Activated CD8-positive, alpha-beta memory T cell treated with anti-CD3 and anti-CD28 coated beads, Interleukin-2, amount 10 ng/mL, durations not matched to agents 7 days and 5 days (primary cell): ENCODE data around the gene RNPEPL1. TPM values are rescaled to one million over a fixed set of nuclear protein-coding genes. Genes with fewer than 3 reads are reported as not detected.

Source experiments
- ATAC-seq: fragments of 150-1000 bp; cut with Tn5 transposase; one replicate; pipeline ENCODE4 v1.10.0; 2021; ENCODE audit warnings: moderate library complexity
- CTCF ChIA-PET: fragments of 350-600 bp; sonication (Branson Sonifier 250); formaldehyde crosslinking; loops from one replicate; lab custom pipeline; 2021; ENCODE audit warnings: antibody characterized with exemption; lab: Charles Lee
- DNase-seq: peaks from one replicate; pipeline ENCODE4 v3.0.0-alpha.2; 2020
- H3K27ac Mint-ChIP-seq: one replicate; pipeline ENCODE4 v1.8.0; 2021; ENCODE audit warnings: mild to moderate bottlenecking, mixed read lengths
- H3K27me3 Mint-ChIP-seq: one replicate; pipeline ENCODE4 v1.8.0; 2021; ENCODE audit warnings: mixed read lengths
- H3K36me3 Mint-ChIP-seq: one replicate; pipeline ENCODE4 v1.8.0; 2021; ENCODE audit warnings: mild to moderate bottlenecking, mixed read lengths
- H3K4me1 Mint-ChIP-seq: one replicate; pipeline ENCODE4 v1.8.0; 2021; ENCODE audit warnings: mixed read lengths
- H3K4me3 Mint-ChIP-seq: one replicate; pipeline ENCODE4 v1.8.0; 2021; ENCODE audit warnings: mild to moderate bottlenecking, moderate library complexity, mixed read lengths
- H3K9me3 Mint-ChIP-seq: one replicate; pipeline ENCODE4 v1.8.0; 2022; ENCODE audit warnings: low read depth, mixed read lengths
- total RNA-seq, 2 experiments: library from RNA; stranded (reverse); gene quantifications; one replicate each; pipeline ENCODE4 v1.2.3, GENCODE V29; 2021

The RNPEPL1 gene
- total RNA-seq, 2 experiments from 2014 or later = 101 to 152 TPM

- H3K4me3 Mint-ChIP-seq = peak overlapping the region; percentile 91
- peaks cover 4% of the 10 kb centered on the region for H3K36me3 Mint-ChIP-seq
- H3K9me3 Mint-ChIP-seq = no peaks in the 10 kb centered on the region
- CTCF ChIA-PET = interaction anchor here (1.3 to 7.0 kb wide), 12 partner anchors 8 to 74 kb away, joined by 3 to 82 read pairs (median 8); partner anchors contain the start of genes ANKMY1, GPR35 and RNPEPL1
- DNase-seq (no peak), ATAC-seq (no peak)
- peaks cover 41% of the 10 kb centered on the region for H3K4me1 Mint-ChIP-seq
- H3K27ac Mint-ChIP-seq = peak overlapping the region; percentile 81
- no peaks in the 10 kb centered on the region for H3K27me3 Mint-ChIP-seq
Measured at GRCh38 chr2:240588006-240588655, 19.8 kb downstream of the RNPEPL1 start.

GRCh38 chr2:240588669-240589068, 20.4 kb downstream of the RNPEPL1 start:
- CTCF ChIA-PET = interaction anchor here (1.4 to 7.0 kb wide), 5 partner anchors 9 to 75 kb away, joined by 4 to 82 read pairs (median 40); partner anchors contain the start of gene GPR35

GRCh38 chr2:240589375-240589774, 21.1 kb downstream of the RNPEPL1 start:
- Mint-ChIP-seq H3K27ac (no peak overlapping the region), H3K4me3 (no peak overlapping the region), H3K36me3 (peaks cover 4% of the 10 kb centered on the region), H3K4me1 (peaks cover 35% of the 10 kb centered on the region), H3K9me3 (no peaks in the 10 kb centered on the region), H3K27me3 (no peaks in the 10 kb centered on the region)
- DNase-seq (no peak), ATAC-seq (no peak)
- CTCF ChIA-PET = interaction anchor here (1.9 to 7.0 kb wide), 4 partner anchors 19 to 75 kb away, joined by 7 to 82 read pairs (median 51); partner anchors contain the start of gene GPR35

More at GRCh38 chr2:240588669-240589068, 20.4 kb downstream of the RNPEPL1 start:
- Mint-ChIP-seq H3K27me3 (no peaks in the 10 kb centered on the region), H3K4me1 (peaks cover 37% of the 10 kb centered on the region), H3K4me3 (peak overlapping the region; percentile 0), H3K27ac (peak overlapping the region; percentile 1), H3K9me3 (no peaks in the 10 kb centered on the region), H3K36me3 (peaks cover 4% of the 10 kb centered on the region)
- DNase-seq (no peak), ATAC-seq (no peak)

- H3K36me3 Mint-ChIP-seq = peaks cover 4% of the 10 kb centered on the region
- no peak overlapping the region for H3K4me3 Mint-ChIP-seq
- H3K9me3 Mint-ChIP-seq = no peaks in the 10 kb centered on the region
- CTCF ChIA-PET = interaction anchor here (7.0 kb wide), 1 partner anchor 33 kb away, joined by 62 read pairs; the partner anchor contains the start of gene GPR35
- no peaks in the 10 kb centered on the region for H3K27me3 Mint-ChIP-seq
- H3K4me1 Mint-ChIP-seq = peaks cover 29% of the 10 kb centered on the region
- no peak for ATAC-seq
- no peak for DNase-seq
- H3K27ac Mint-ChIP-seq = no peak overlapping the region
Measured at GRCh38 chr2:240589850-240590525, 21.7 kb downstream of the RNPEPL1 start.

- CTCF ChIA-PET = no interaction called here
- Mint-ChIP-seq H3K27ac (peak overlapping the region; percentile 28), H3K27me3 (no peaks in the 10 kb centered on the region), H3K36me3 (peaks cover 4% of the 10 kb centered on the region), H3K4me3 (no peak overlapping the region), H3K9me3 (no peaks in the 10 kb centered on the region), H3K4me1 (peaks cover 24% of the 10 kb centered on the region)
- DNase-seq (no peak), ATAC-seq (no peak)
Measured at GRCh38 chr2:240590681-240591111, 22.4 kb downstream of the RNPEPL1 start.

- no peak overlapping the region for H3K27ac Mint-ChIP-seq
- ATAC-seq (no peak), DNase-seq (no peak)
- no peaks in the 10 kb centered on the region for H3K27me3 Mint-ChIP-seq
- H3K4me3 Mint-ChIP-seq = no peak overlapping the region
- CTCF ChIA-PET = interaction anchor here (1.2 kb wide), 1 partner anchor 77 kb away, joined by 3 read pairs; no protein-coding TSS in a partner anchor
- no peaks in the 10 kb centered on the region for H3K9me3 Mint-ChIP-seq
- H3K4me1 Mint-ChIP-seq = peaks cover 25% of the 10 kb centered on the region
- H3K36me3 Mint-ChIP-seq = peaks cover 4% of the 10 kb centered on the region
Measured at GRCh38 chr2:240591226-240591625, 22.9 kb downstream of the RNPEPL1 start.

GRCh38 chr2:240591784-240592183, 23.5 kb downstream of the RNPEPL1 start:
- peaks cover 25% of the 10 kb centered on the region for H3K4me1 Mint-ChIP-seq
- H3K27ac Mint-ChIP-seq = peak overlapping the region; percentile 13
- H3K9me3 Mint-ChIP-seq = no peaks in the 10 kb centered on the region
- no peak overlapping the region for H3K4me3 Mint-ChIP-seq
- CTCF ChIA-PET = interaction anchor here (1.2 kb wide), 1 partner anchor 78 kb away, joined by 3 read pairs; no protein-coding TSS in a partner anchor
- peaks cover 4% of the 10 kb centered on the region for H3K36me3 Mint-ChIP-seq
- ATAC-seq (no peak), DNase-seq (no peak)
- H3K27me3 Mint-ChIP-seq = no peaks in the 10 kb centered on the region

GRCh38 chr2:240593026-240593702, 24.9 kb downstream of the RNPEPL1 start:
- CTCF ChIA-PET = interaction anchor here (0.9 to 1.5 kb wide), 3 partner anchors 8 to 79 kb away, joined by 3 to 6 read pairs (median 4); no protein-coding TSS in a partner anchor
- H3K27me3 Mint-ChIP-seq = no peaks in the 10 kb centered on the region
- peaks cover 16% of the 10 kb centered on the region for H3K4me1 Mint-ChIP-seq
- ATAC-seq (no peak), DNase-seq (no peak)
- no peak overlapping the region for H3K27ac Mint-ChIP-seq
- H3K4me3 Mint-ChIP-seq = no peak overlapping the region
- no peaks in the 10 kb centered on the region for H3K9me3 Mint-ChIP-seq
- H3K36me3 Mint-ChIP-seq = peaks cover 4% of the 10 kb centered on the region

GRCh38 chr2:240593703-240594451, 25.6 kb downstream of the RNPEPL1 start:
- Mint-ChIP-seq H3K9me3 (no peaks in the 10 kb centered on the region), H3K4me3 (no peak overlapping the region), H3K4me1 (peaks cover 8% of the 10 kb centered on the region), H3K36me3 (peaks cover 4% of the 10 kb centered on the region), H3K27ac (no peak overlapping the region), H3K27me3 (no peaks in the 10 kb centered on the region)
- DNase-seq (no peak), ATAC-seq (no peak)
- CTCF ChIA-PET = interaction anchor here (0.7 to 1.9 kb wide), 5 partner anchors 9 to 80 kb away, joined by 3 to 6 read pairs (median 4); no protein-coding TSS in a partner anchor

- ATAC-seq (no peak), DNase-seq (no peak)
- CTCF ChIA-PET = interaction anchor here (0.7 to 1.9 kb wide), 5 partner anchors 10 to 81 kb away, joined by 3 to 6 read pairs (median 3); partner anchors contain the start of gene GPR35
- Mint-ChIP-seq H3K27ac (no peak overlapping the region), H3K27me3 (no peaks in the 10 kb centered on the region), H3K4me1 (peaks cover 5% of the 10 kb centered on the region), H3K9me3 (no peaks in the 10 kb centered on the region), H3K4me3 (no peak overlapping the region), H3K36me3 (peaks cover 2% of the 10 kb centered on the region)
Measured at GRCh38 chr2:240594511-240595380, 26.5 kb downstream of the RNPEPL1 start.

- Mint-ChIP-seq H3K4me1 (peaks cover 5% of the 10 kb centered on the region), H3K36me3 (peaks cover 2% of the 10 kb centered on the region), H3K4me3 (no peak overlapping the region), H3K27ac (peak overlapping the region; percentile 60), H3K27me3 (no peaks in the 10 kb centered on the region), H3K9me3 (no peaks in the 10 kb centered on the region)
- peak; percentile 77 for ATAC-seq
- DNase-seq = peak; percentile 78
- CTCF ChIA-PET = interaction anchor here (0.9 to 1.9 kb wide), 4 partner anchors 16 to 108 kb away, joined by 3 to 5 read pairs (median 4); partner anchors contain the start of gene GPR35
Measured at GRCh38 chr2:240595381-240596079, 27.2 kb downstream of the RNPEPL1 start.
